H9 (cell line): Measurements from ENCODE around the gene TRIL. TPM values are rescaled to one million over a fixed set of nuclear protein-coding genes. Genes with fewer than 3 reads are reported as not detected.

ENCODE experiments used
- DNase-seq: peaks from one replicate; pipeline ENCODE4 v3.0.0-alpha.2; 2017
- H2AFZ ChIP-seq: one replicate; pipeline ENCODE4 v1.6.1; 2013; ENCODE audit warnings: mild to moderate bottlenecking, low read length, control low read depth, moderate library complexity
- H2AK5ac ChIP-seq: 2 replicates; pipeline ENCODE4 v1.6.1; 2013; ENCODE audit warnings: low read length, control low read depth, mixed read lengths; ENCODE audit not compliant: insufficient read length
- H2BK120ac ChIP-seq: one replicate; pipeline ENCODE4 v1.6.1; 2013; ENCODE audit warnings: low read depth, mild to moderate bottlenecking, low read length, control low read depth, inconsistent platforms; ENCODE audit not compliant: poor library complexity, severe bottlenecking
- H2BK12ac ChIP-seq: 2 replicates; pipeline ENCODE4 v1.6.1; 2013; ENCODE audit warnings: low read length, control low read depth, mixed read lengths, low read depth; ENCODE audit not compliant: insufficient read length
- H2BK15ac ChIP-seq: 2 replicates; pipeline ENCODE4 v1.6.1; 2013; ENCODE audit warnings: low read depth, low read length, control low read depth
- H2BK20ac ChIP-seq: one replicate; pipeline ENCODE4 v1.6.1; 2013; ENCODE audit warnings: low read depth, mild to moderate bottlenecking, low read length, control low read depth, inconsistent platforms; ENCODE audit not compliant: poor library complexity, severe bottlenecking
- H2BK5ac ChIP-seq: 2 replicates; pipeline ENCODE4 v1.6.1; 2013; ENCODE audit warnings: low read length, control low read depth, mixed read lengths; ENCODE audit not compliant: insufficient read length
- H3K14ac ChIP-seq: 2 replicates; pipeline ENCODE4 v1.6.1; 2013; ENCODE audit warnings: low read length, control low read depth; ENCODE audit not compliant: insufficient read depth
- H3K18ac ChIP-seq: 2 replicates; pipeline ENCODE4 v1.6.1; 2013; ENCODE audit warnings: low read depth, mild to moderate bottlenecking, mixed read lengths, low read length, control low read depth; ENCODE audit not compliant: insufficient read length
- H3K23ac ChIP-seq: 2 replicates; pipeline ENCODE4 v1.6.1; 2013; ENCODE audit warnings: low read length, control low read depth, mixed read lengths, low read depth; ENCODE audit not compliant: insufficient read length
- H3K23me2 ChIP-seq: 2 replicates; pipeline ENCODE4 v1.6.1; 2013; ENCODE audit warnings: low read depth, mild to moderate bottlenecking, mixed read lengths, low read length, control low read depth; ENCODE audit not compliant: insufficient read length, poor library complexity, severe bottlenecking
- H3K27ac ChIP-seq: 2 replicates; pipeline ENCODE4 v1.5.1; 2013; ENCODE audit warnings: low read length, control low read depth, mixed read lengths, low read depth; ENCODE audit not compliant: insufficient read length
- H3K27me3 ChIP-seq: 2 replicates; pipeline ENCODE4 v1.6.1; 2013; ENCODE audit warnings: low read length, control low read depth, inconsistent platforms; ENCODE audit not compliant: insufficient read depth
- H3K4ac ChIP-seq: 2 replicates; pipeline ENCODE4 v1.6.1; 2013; ENCODE audit warnings: low read depth, mild to moderate bottlenecking, control low read depth, inconsistent platforms, low read length, moderate library complexity
- H3K4me1 ChIP-seq: 2 replicates; pipeline ENCODE4 v1.6.1; 2013; ENCODE audit warnings: low read length, control low read depth, inconsistent platforms; ENCODE audit not compliant: insufficient read depth
- H3K4me2 ChIP-seq: 2 replicates; pipeline ENCODE4 v1.6.1; 2013; ENCODE audit warnings: low read length, control low read depth, mixed read lengths; ENCODE audit not compliant: insufficient read length, insufficient read depth
- H3K56ac ChIP-seq: 2 replicates; pipeline ENCODE4 v1.6.1; 2013; ENCODE audit warnings: low read depth, mild to moderate bottlenecking, mixed read lengths, low read length, control low read depth; ENCODE audit not compliant: insufficient read length
- H3K79me1 ChIP-seq: 2 replicates; pipeline ENCODE4 v1.6.1; 2013; ENCODE audit warnings: low read depth, mild to moderate bottlenecking, moderate library complexity, low read length, control low read depth, inconsistent platforms; ENCODE audit not compliant: insufficient read depth, poor library complexity, severe bottlenecking
- H3K79me2 ChIP-seq: 2 replicates; pipeline ENCODE4 v1.6.1; 2013; ENCODE audit warnings: low read length, control low read depth, inconsistent platforms; ENCODE audit not compliant: insufficient read depth
- H3K9ac ChIP-seq: 2 replicates; pipeline ENCODE4 v1.6.1; 2013; ENCODE audit warnings: low read length, control low read depth, mixed read lengths; ENCODE audit not compliant: insufficient read length; ENCODE audit errors: extremely low read depth
- H3K9me3 ChIP-seq: one replicate; pipeline ENCODE4 v1.6.1; 2013; ENCODE audit warnings: low read depth, low read length, inconsistent platforms; ENCODE audit not compliant: control insufficient read depth
- H3T11ph ChIP-seq: one replicate; pipeline ENCODE4 v1.6.1; 2013; ENCODE audit warnings: mild to moderate bottlenecking, low read length, control low read depth, inconsistent platforms
- H4K20me1 ChIP-seq: one replicate; pipeline ENCODE4 v1.6.1; 2013; ENCODE audit not compliant: control insufficient read depth, insufficient read length, insufficient read depth
- H4K5ac ChIP-seq: 2 replicates; pipeline ENCODE4 v1.6.1; 2013; ENCODE audit warnings: low read depth, mild to moderate bottlenecking, mixed read lengths, low read length, control low read depth; ENCODE audit not compliant: insufficient read length
- H4K8ac ChIP-seq: replicated peaks from 2 replicates; pipeline ENCODE4 v1.6.1; 2013; ENCODE audit warnings: low read length, control low read depth, mixed read lengths, low read depth; ENCODE audit not compliant: insufficient read length
- H4K91ac ChIP-seq: 2 replicates; pipeline ENCODE4 v1.6.1; 2013; ENCODE audit warnings: low read depth, mild to moderate bottlenecking, moderate library complexity, mixed read lengths, low read length, control low read depth; ENCODE audit not compliant: insufficient read length
- H3K27ac Mint-ChIP-seq, 3 experiments: 2 replicates in 2 of 3; 3 replicates in 1 of 3; pipeline ENCODE4 v1.8.0; 2020 to 2021; ENCODE audit warnings: mixed read lengths in 3 of 3, mild to moderate bottlenecking in 1 of 3, moderate library complexity in 1 of 3
- H3K27me3 Mint-ChIP-seq: 2 replicates; pipeline ENCODE4 v1.8.0; 2021; ENCODE audit warnings: low read depth, mild to moderate bottlenecking, moderate library complexity, mixed read lengths
- H3K36me3 Mint-ChIP-seq, 3 experiments: 2 replicates in 2 of 3; 3 replicates in 1 of 3; pipeline ENCODE4 v1.8.0; 2020 to 2021; ENCODE audit warnings: low read depth in 3 of 3, mixed read lengths in 3 of 3; ENCODE audit not compliant: insufficient read depth in 1 of 3
- H3K4me1 Mint-ChIP-seq, 2 experiments: 2 replicates each; pipeline ENCODE4 v1.8.0; 2020; ENCODE audit warnings: mixed read lengths in 2 of 2
- H3K4me3 Mint-ChIP-seq, 2 experiments: 2 replicates in 1 of 2; 3 replicates in 1 of 2; pipeline ENCODE4 v1.8.0; 2020 to 2021; ENCODE audit warnings: mild to moderate bottlenecking in 2 of 2, mixed read lengths in 2 of 2, moderate library complexity in 1 of 2
- H3K9me3 Mint-ChIP-seq, 2 experiments: 2 replicates in 1 of 2; 3 replicates in 1 of 2; pipeline ENCODE4 v1.8.0; 2020; ENCODE audit warnings: mild to moderate bottlenecking in 2 of 2, mixed read lengths in 2 of 2, moderate library complexity in 1 of 2
- CTCF ChIP-seq: fragments of 200-600 bp; sonication (generic); conservative IDR thresholded peaks from 3 replicates; pipeline ENCODE4 v1.8.0; 2021; ENCODE audit warnings: antibody characterized with exemption, mild to moderate bottlenecking
- WGBS: extraction: QIAGEN DNeasy Blood & Tissue Kit; methylation state at CpG from one replicate; pipeline ENCODE4 v1.1.7; 2013; ENCODE audit warnings: missing lambda C conversion rate, low lambda C conversion rate, mixed read lengths; ENCODE audit not compliant: insufficient read length; ENCODE audit errors: extremely low coverage; 5-methylcytosine and 5-hydroxymethylcytosine counted together
- total RNA-seq: library from RNA; stranded (reverse); gene quantifications from 2 replicates; pipeline ENCODE4 v1.2.1, GENCODE V29; 2021

Gene TRIL
- total RNA-seq, 1 experiment from 2014 or later, result 3.1 TPM

GRCh38 chr7:28983396-28984190, 25.5 kb upstream of the TRIL start:
- Mint-ChIP-seq H3K27ac (no peak overlapping the region; a peak in 1 of 7 replicates), H3K36me3 (no peaks in the 10 kb centered on the region), H3K9me3 (no peaks in the 10 kb centered on the region), H3K4me3 (no peak overlapping the region), H3K4me1 (peaks cover 51 to 52% of the 10 kb centered on the region in 2 experiments), H3K27me3 (peaks cover 4% of the 10 kb centered on the region; the same call in 1 of the 2 replicates)
- H4K91ac ChIP-seq, result no peak overlapping the region
- no peak overlapping the region for H2BK15ac ChIP-seq
- H3K18ac ChIP-seq, result no peak overlapping the region
- no peak overlapping the region for H2AK5ac ChIP-seq
- no peaks in the 10 kb centered on the region for H4K20me1 ChIP-seq
- no peak overlapping the region for H3K9ac ChIP-seq
- H3K27me3 ChIP-seq, result no peaks in the 10 kb centered on the region
- WGBS, result no CpG with 5 or more reads among the region's 4 CpGs
- H3K9me3 ChIP-seq, result no peaks in the 10 kb centered on the region
- no peak overlapping the region for H4K8ac ChIP-seq
- H3K79me1 ChIP-seq, result no peaks in the 10 kb centered on the region
- no peak overlapping the region for H2BK120ac ChIP-seq
- H3T11ph ChIP-seq, result no peak overlapping the region
- no peak for DNase-seq
- no peaks in the 10 kb centered on the region for H3K79me2 ChIP-seq
- H2BK12ac ChIP-seq, result no peak overlapping the region
- H3K4me1 ChIP-seq, result peaks cover 14% of the 10 kb centered on the region
- H3K4ac ChIP-seq, result no peak overlapping the region
- no peak overlapping the region for H3K4me2 ChIP-seq
- no peak overlapping the region for H3K23ac ChIP-seq
- no peak overlapping the region for H2AFZ ChIP-seq
- H3K27ac ChIP-seq, result no peak overlapping the region
- no peak overlapping the region for H2BK5ac ChIP-seq
- no peak overlapping the region for H2BK20ac ChIP-seq
- H3K14ac ChIP-seq, result no peak overlapping the region
- TF ChIP-seq CTCF, result no peak
- H4K5ac ChIP-seq, result no peak overlapping the region
- H3K56ac ChIP-seq, result no peak overlapping the region
- no peaks in the 10 kb centered on the region for H3K23me2 ChIP-seq
